Heart right ventricle (tissue), 16 donors: ENCODE measurements around the gene ASAH2B. TPM values are rescaled to one million over a fixed set of nuclear protein-coding genes. Genes with fewer than 3 reads are reported as not detected.

Experiments
- ATAC-seq, 8 donors: fragments of 200-7000 bp; cut with Tn5 transposase; one replicate each; pipeline ENCODE4 v1.9.1; 2020; ENCODE audit warnings: mild to moderate bottlenecking in 8 of 8, moderate library complexity in 8 of 8, moderate number of reproducible peaks in 1 of 8
- DNase-seq, 2 donors: peaks; one replicate each; pipeline ENCODE4 v3.0.0-alpha.2; 2020
- H3K27ac ChIP-seq, 10 donors: fragments of 200-600 bp; sonication (generic) in 2 of 10; one replicate each; pipeline versions ENCODE4 v1.5.0 to v1.8.0; 2020 to 2022; ENCODE audit warnings: mild to moderate bottlenecking in 3 of 10
- H3K27me3 ChIP-seq, 7 donors: fragments of 200-600 bp; one replicate each; pipeline ENCODE4 v1.8.0; 2021 to 2022; ENCODE audit warnings: mild to moderate bottlenecking in 2 of 7
- H3K36me3 ChIP-seq, 9 donors: fragments of 200-600 bp; sonication (generic) in 1 of 9; one replicate each; pipeline versions ENCODE4 v1.5.0 to v1.8.0; 2020 to 2022; ENCODE audit warnings: mild to moderate bottlenecking in 2 of 9
- H3K4me1 ChIP-seq, 9 donors: fragments of 200-600 bp; sonication (generic) in 1 of 9; one replicate each; pipeline versions ENCODE4 v1.5.0 to v1.8.0; 2020 to 2022; ENCODE audit warnings: mild to moderate bottlenecking in 4 of 9
- H3K4me3 ChIP-seq, 10 donors: fragments of 200-600 bp; sonication (generic) in 2 of 10; one replicate each; pipeline versions ENCODE4 v1.5.0 to v1.8.0; 2020 to 2022; ENCODE audit warnings: mild to moderate bottlenecking in 7 of 10, moderate library complexity in 2 of 10
- H3K9me3 ChIP-seq, 11 donors: fragments of 200-600 bp in 10 of 11; sonication (generic) in 2 of 11; one replicate each; pipeline versions ENCODE4 v1.5.0 to v1.8.0; 2013 to 2022; ENCODE audit warnings: mild to moderate bottlenecking in 2 of 11, control low read depth in 1 of 11, moderate library complexity in 1 of 11
- CTCF ChIP-seq, 9 donors: fragments of 200-600 bp; sonication (generic) in 2 of 9; IDR thresholded peaks; one replicate each; pipeline versions ENCODE4 v1.5.0 to v1.8.0; 2021 to 2022; ENCODE audit warnings: antibody characterized with exemption in 9 of 9, mild to moderate bottlenecking in 5 of 9, moderate library complexity in 1 of 9
- WGBS, 2 donors: extraction: QIAGEN DNeasy Blood & Tissue Kit; methylation state at CpG; one replicate each; pipeline ENCODE4 v1.1.7; 2013; ENCODE audit warnings: inconsistent platforms in 1 of 2; 5-methylcytosine and 5-hydroxymethylcytosine counted together
- intact Hi-C, 10 donors: fragments of 100-400 bp; cut with DNase I; formaldehyde crosslinking; loops; one replicate each; pipeline versions ENCODE4 v1.11.1 to v1.14.2; 2022
- polyA plus RNA-seq, 2 donors: library from polyadenylated mRNA; stranded (reverse); fragments of 200-250 nt; gene quantifications; one replicate each; pipeline ENCODE4 v1.2.3, GENCODE V29; 2013
- total RNA-seq, 10 donors: library from RNA; stranded (reverse); fragmentation: NEBNext Ultra II Directional in 3 of 10; extraction: Animal tissue kit (Norgen Biotek cat#: 25700) in 3 of 10; gene quantifications; one replicate each; pipeline versions ENCODE4 v1.2.1 to v1.2.4, GENCODE V29; 2021 to 2023
- donor health status: Arrhythmogenic right ventricular cardiomyopathy.
- donor health status: ischemic (EF 13 %, LVEDD 7.1; RV severe dilation, severe dysfunction).
- donor health status: healthy with polysubstance abuse.
- donor health status: DM: no; HTN: yes; CAD: no.
- donor health status: DM: no; HTN: no; CAD: no.
- donor health status: ischemic (EF 25% LVEDD 6.9; RV normal size, moderate dysfunction).
- donor health status: ischemic (EF 25% LVEDD 5.7; RV mildly dilated, moderate dysfunction).
- donor health status: healthy.
- donor health status: DM: yes; HTN: yes; CAD: no.
- donor health status: Ischemic cardiomyopathy.
- donor health status: ischemic (EF 35%, LVEDD 5.7; RV mildly dilated, moderate dysfunction).
- donor health status: nonischemic (EF 11% LVEDD 7.7; RV severe dilation, severe dysfunction).
- donor health status: DM: yes; HTN: yes; CAD: no.
- donor health status: PGD.
- donor health status: ischemic (EF 29% LVEDD 5.4; RV normal size, mild dysfunction).
- donor health status: nonischemic (EF 23%, LVEDD 6.1; RV moderate dilation, normal function).

Gene ASAH2B
- total and polyA plus RNA-seq, 12 donors, result 1.8 to 6.9 (median 3.9) TPM

- no peak for ATAC-seq
- H3K4me3 ChIP-seq, result no peak overlapping the region
- H3K4me1 ChIP-seq, result no peaks in the 10 kb centered on the region
- H3K9me3 ChIP-seq, result no peaks in the 10 kb centered on the region
- H3K27ac ChIP-seq, result no peak overlapping the region
- no peak for DNase-seq
- TF ChIP-seq CTCF (IDR thresholded peaks at IDR 0.05), result no peak
- intact Hi-C loops, result no loop called here
- peaks cover 0 to 7% (median 0%) of the 10 kb centered on the region in 7 donors for H3K27me3 ChIP-seq
- H3K36me3 ChIP-seq, result no peaks in the 10 kb centered on the region
- WGBS, 2 donors, result 77 to 78% methylated on average over 1 of the region's 1 CpG
Observed at GRCh38 chr10:50799595-50799994, 59.9 kb downstream of the ASAH2B start.

GRCh38 chr10:50805981-50806622 is 66.4 kb downstream of the ASAH2B start:
- Histone ChIP-seq H3K36me3 (no peaks in the 10 kb centered on the region), H3K4me1 (no peaks in the 10 kb centered on the region), H3K9me3 (no peaks in the 10 kb centered on the region), H3K27ac (no peak overlapping the region), H3K4me3 (no peak overlapping the region), H3K27me3 (no peaks in the 10 kb centered on the region)
- no peak for DNase-seq
- WGBS, 2 donors, result 32 to 35% methylated on average over 2 of the region's 2 CpGs
- intact Hi-C loops, result no loop called here
- no peak for TF ChIP-seq CTCF (IDR thresholded peaks at IDR 0.05)
- ATAC-seq, result no peak

- ATAC-seq (no peak), DNase-seq (no peak)
- Histone ChIP-seq H3K4me3 (no peak overlapping the region), H3K27ac (no peak overlapping the region), H3K9me3 (no peaks in the 10 kb centered on the region), H3K4me1 (no peaks in the 10 kb centered on the region), H3K36me3 (no peaks in the 10 kb centered on the region), H3K27me3 (no peaks in the 10 kb centered on the region)
- no peak for TF ChIP-seq CTCF (IDR thresholded peaks at IDR 0.05)
- intact Hi-C loops, result no loop called here
- WGBS, 2 donors, result 33 to 50% methylated on average over 1 of the region's 1 CpG
Observed at GRCh38 chr10:50807851-50808776, 68.4 kb downstream of the ASAH2B start.

Other genes with a start within 250 kb of the ASAH2B start
- gene SGMS1, start 116.0 kb upstream of the ASAH2B start, total RNA-seq, result 10 to 100 TPM; 14.2 to 24.3 (median 19.3) TPM
- gene SGMS1, start 116.0 kb upstream of the ASAH2B start, polyA plus RNA-seq, result 10 to 100 TPM in 1 of 2 donors, 1 to 10 TPM in 1; 7.3 to 13.1 TPM
- not detected for gene A1CF, start 145.7 kb downstream of the ASAH2B start, total RNA-seq
- gene A1CF, start 145.7 kb downstream of the ASAH2B start, polyA plus RNA-seq, result not detected